ENCODE measurements around the gene SMPX.

SMPX gene

GRCh38 chrX:21656587-21657317, 101.2 kb downstream of the SMPX start:
- no peak for DNase-seq
